Skeletal muscle satellite cell (primary cell): ENCODE results near the gene ATXN7L1.
A peak's percentile ranks its signal among the peaks of the same experiment; 100 is the strongest.
"Not testable (repeated sequence)": the region's sequence is repeated elsewhere in the genome, so short reads cannot be mapped to it uniquely, and the experiment has no call there.

Source experiments
- H3K27me3 ChIP-seq: 2 replicates; pipeline ENCODE4 v1.7.0; 2013; ENCODE audit warnings: low read length; ENCODE audit not compliant: control insufficient read depth, insufficient read depth
- H3K36me3 ChIP-seq: 2 replicates; pipeline ENCODE4 v1.7.0; 2013; ENCODE audit warnings: mild to moderate bottlenecking, control low read depth, low read length; ENCODE audit not compliant: insufficient read depth
- H3K4me1 ChIP-seq: 2 replicates; pipeline ENCODE4 v1.7.0; 2013; ENCODE audit warnings: low read length; ENCODE audit not compliant: control insufficient read depth, insufficient read depth
- H3K4me2 ChIP-seq: 2 replicates; pipeline ENCODE4 v1.7.0; 2013; ENCODE audit warnings: mild to moderate bottlenecking, low read length
- H3K4me3 ChIP-seq: 2 replicates; pipeline ENCODE4 v1.7.0; 2013; ENCODE audit warnings: low read length
- H3K9ac ChIP-seq: 2 replicates; pipeline ENCODE4 v1.7.0; 2013; ENCODE audit warnings: mild to moderate bottlenecking, low read depth, low read length, moderate library complexity
- H3K9me3 ChIP-seq: replicated peaks from 2 replicates; pipeline ENCODE4 v1.7.0; 2013; ENCODE audit warnings: mild to moderate bottlenecking, control low read depth, low read length

Gene ATXN7L1

GRCh38 chr7:105599080-105599479 is 277.3 kb downstream of the ATXN7L1 start:
- H3K36me3 ChIP-seq, H3K9me3 ChIP-seq, H3K4me2 ChIP-seq, H3K4me1 ChIP-seq, H3K9ac ChIP-seq, H3K4me3 ChIP-seq: not testable (repeated sequence)
- peaks cover 14% of the 10 kb centered on the region for H3K27me3 ChIP-seq

GRCh38 chr7:105596866-105597265 is 279.5 kb downstream of the ATXN7L1 start:
- Histone ChIP-seq H3K4me3 (no peak overlapping the region), H3K4me2 (no peak overlapping the region), H3K9ac (no peak overlapping the region), H3K36me3 (no peaks in the 10 kb centered on the region), H3K27me3 (peaks cover 14% of the 10 kb centered on the region), H3K4me1 (no peaks in the 10 kb centered on the region), H3K9me3 (no peaks in the 10 kb centered on the region)

DNA sequence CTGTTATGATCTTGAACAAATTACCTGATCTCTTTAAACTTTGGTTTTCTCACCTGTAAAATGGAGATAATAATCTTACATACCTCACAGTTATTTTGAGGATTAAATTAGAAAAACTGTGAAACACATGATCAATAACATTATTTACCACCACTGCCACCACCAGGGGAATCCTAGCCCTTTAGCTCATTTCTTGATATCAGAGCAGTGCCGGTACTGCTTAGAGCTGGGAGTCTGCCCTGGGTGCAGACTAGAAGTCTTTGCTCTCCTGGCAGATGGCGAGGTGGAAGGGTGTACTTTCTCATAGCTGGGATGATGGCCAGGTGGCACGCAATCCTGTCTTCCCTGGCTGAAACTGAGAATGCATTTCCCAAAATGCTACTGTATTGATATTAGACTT is 282.4 kb downstream of the ATXN7L1 start:
- Histone ChIP-seq H3K9me3 (no peaks in the 10 kb centered on the region), H3K27me3 (peaks cover 9% of the 10 kb centered on the region), H3K9ac (no peak overlapping the region)

DNA sequence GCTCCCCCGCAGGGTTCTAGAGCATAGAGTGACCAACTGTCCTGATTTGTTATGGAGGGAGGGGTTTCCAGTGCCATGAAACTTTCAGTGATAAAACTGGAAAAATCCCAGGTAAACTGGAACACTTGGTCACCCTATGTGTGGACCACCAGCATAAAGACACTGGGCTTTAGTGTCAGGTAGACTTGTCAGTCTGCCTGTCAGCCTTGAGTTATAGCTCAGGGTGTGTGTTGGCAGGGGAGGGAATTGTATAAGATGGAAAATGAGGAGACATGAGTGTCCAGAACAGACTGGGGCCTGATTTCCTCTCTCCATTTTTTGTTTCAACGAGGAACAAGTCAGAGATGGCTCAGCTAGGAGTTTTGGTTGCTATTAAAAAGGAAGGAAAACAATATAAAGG is 284.9 kb downstream of the ATXN7L1 start:
- no peak overlapping the region for H3K4me3 ChIP-seq
- H3K4me1 ChIP-seq, result no peaks in the 10 kb centered on the region
- H3K9ac ChIP-seq, result no peak overlapping the region
- H3K9me3 ChIP-seq, result no peaks in the 10 kb centered on the region
- no peak overlapping the region for H3K4me2 ChIP-seq
- no peaks in the 10 kb centered on the region for H3K36me3 ChIP-seq
- peaks cover 3% of the 10 kb centered on the region for H3K27me3 ChIP-seq

More for the DNA sequence above, 282.4 kb downstream of the ATXN7L1 start:
- H3K36me3 ChIP-seq, result no peaks in the 10 kb centered on the region
- H3K4me3 ChIP-seq, result no peak overlapping the region
- no peaks in the 10 kb centered on the region for H3K4me1 ChIP-seq
- no peak overlapping the region for H3K4me2 ChIP-seq

GRCh38 chr7:105590793-105591192 is 285.6 kb downstream of the ATXN7L1 start:
- Histone ChIP-seq H3K4me2 (no peak overlapping the region), H3K27me3 (no peaks in the 10 kb centered on the region), H3K36me3 (no peaks in the 10 kb centered on the region), H3K9ac (no peak overlapping the region), H3K4me1 (no peaks in the 10 kb centered on the region), H3K9me3 (no peaks in the 10 kb centered on the region), H3K4me3 (no peak overlapping the region)

GRCh38 chr7:105589356-105590077 is 286.9 kb downstream of the ATXN7L1 start:
- Histone ChIP-seq H3K27me3 (no peaks in the 10 kb centered on the region), H3K9me3 (no peaks in the 10 kb centered on the region), H3K36me3 (no peaks in the 10 kb centered on the region), H3K4me3 (no peak overlapping the region), H3K4me2 (no peak overlapping the region), H3K9ac (peak overlapping the region; percentile 25), H3K4me1 (no peaks in the 10 kb centered on the region)

DNA sequence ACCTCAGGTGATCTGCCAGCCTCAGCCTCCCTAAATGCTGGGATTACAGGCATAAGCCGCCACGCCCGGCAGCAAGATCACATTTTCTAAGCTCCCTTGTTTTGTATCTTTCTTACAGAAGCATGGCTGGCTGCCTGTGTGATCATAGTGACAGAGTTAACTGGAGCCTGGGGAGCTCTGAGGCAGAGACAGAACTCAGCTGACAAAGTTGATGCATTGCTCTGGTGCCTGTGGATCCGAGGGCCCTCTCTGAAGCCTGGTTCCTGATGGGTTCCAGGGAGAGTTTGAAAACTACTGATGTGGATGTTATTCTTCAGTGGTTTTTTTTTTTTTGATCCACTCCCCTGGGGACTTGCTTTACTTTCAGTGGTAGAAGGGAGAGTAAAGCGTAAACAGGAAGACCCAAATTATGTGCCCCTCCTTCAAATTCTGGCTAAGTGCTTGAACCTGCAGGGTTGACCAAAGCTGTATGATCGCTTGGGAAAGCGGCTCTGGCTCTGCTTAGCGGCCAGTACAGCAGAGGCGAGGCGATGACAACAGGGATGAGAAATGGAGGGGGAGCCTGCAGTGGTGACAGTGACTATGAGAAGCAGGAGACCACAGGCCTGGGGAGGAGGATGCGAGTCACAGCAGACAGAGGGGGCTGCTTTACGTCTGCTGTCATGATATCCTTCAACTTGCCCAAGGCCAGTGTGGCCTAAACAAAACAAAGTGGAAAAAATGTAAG is 288.3 kb downstream of the ATXN7L1 start:
- H3K4me2 ChIP-seq, result no peak overlapping the region
- H3K9ac ChIP-seq, result no peak overlapping the region
- no peaks in the 10 kb centered on the region for H3K9me3 ChIP-seq
- H3K36me3 ChIP-seq, result no peaks in the 10 kb centered on the region
- H3K27me3 ChIP-seq, result no peaks in the 10 kb centered on the region
- H3K4me1 ChIP-seq, result no peaks in the 10 kb centered on the region
- no peak overlapping the region for H3K4me3 ChIP-seq

- Histone ChIP-seq H3K9me3 (no peaks in the 10 kb centered on the region), H3K27me3 (no peaks in the 10 kb centered on the region), H3K36me3 (no peaks in the 10 kb centered on the region), H3K9ac (no peak overlapping the region), H3K4me2 (no peak overlapping the region), H3K4me1 (peaks cover 6% of the 10 kb centered on the region), H3K4me3 (no peak overlapping the region)
Observed at GRCh38 chr7:105585850-105586500, 290.4 kb downstream of the ATXN7L1 start.

- no peak overlapping the region for H3K4me2 ChIP-seq
- no peak overlapping the region for H3K4me3 ChIP-seq
- H3K4me1 ChIP-seq, result peaks cover 6% of the 10 kb centered on the region
- no peaks in the 10 kb centered on the region for H3K9me3 ChIP-seq
- no peaks in the 10 kb centered on the region for H3K36me3 ChIP-seq
- H3K9ac ChIP-seq, result no peak overlapping the region
- H3K27me3 ChIP-seq, result no peaks in the 10 kb centered on the region
Observed at GRCh38 chr7:105584165-105584564, 292.2 kb downstream of the ATXN7L1 start.

DNA sequence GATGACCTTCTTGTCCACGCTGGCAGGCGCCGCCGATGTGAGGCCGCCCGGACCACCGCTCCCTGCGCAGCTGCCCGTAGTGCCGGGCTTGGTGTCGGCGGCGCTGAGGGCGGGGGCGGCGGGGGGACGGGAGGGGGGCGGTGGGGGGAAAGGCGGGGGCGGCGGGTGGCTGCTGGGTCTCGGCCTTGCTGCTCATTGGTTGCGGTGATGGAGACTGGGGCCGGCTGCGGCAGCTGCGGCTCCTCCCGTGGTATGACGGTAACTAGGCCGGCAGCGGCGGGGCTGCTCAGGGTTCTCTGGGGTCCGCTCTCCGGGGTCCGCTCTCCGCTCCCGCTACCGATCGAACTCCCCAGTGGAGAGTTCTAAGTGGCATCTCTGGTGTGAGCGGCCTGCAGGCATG is 293.3 kb downstream of the ATXN7L1 start:
- Histone ChIP-seq H3K9me3 (no peaks in the 10 kb centered on the region), H3K27me3 (no peaks in the 10 kb centered on the region), H3K36me3 (no peaks in the 10 kb centered on the region), H3K4me2 (no peak overlapping the region), H3K4me1 (peaks cover 6% of the 10 kb centered on the region), H3K4me3 (no peak overlapping the region), H3K9ac (no peak overlapping the region)

DNA sequence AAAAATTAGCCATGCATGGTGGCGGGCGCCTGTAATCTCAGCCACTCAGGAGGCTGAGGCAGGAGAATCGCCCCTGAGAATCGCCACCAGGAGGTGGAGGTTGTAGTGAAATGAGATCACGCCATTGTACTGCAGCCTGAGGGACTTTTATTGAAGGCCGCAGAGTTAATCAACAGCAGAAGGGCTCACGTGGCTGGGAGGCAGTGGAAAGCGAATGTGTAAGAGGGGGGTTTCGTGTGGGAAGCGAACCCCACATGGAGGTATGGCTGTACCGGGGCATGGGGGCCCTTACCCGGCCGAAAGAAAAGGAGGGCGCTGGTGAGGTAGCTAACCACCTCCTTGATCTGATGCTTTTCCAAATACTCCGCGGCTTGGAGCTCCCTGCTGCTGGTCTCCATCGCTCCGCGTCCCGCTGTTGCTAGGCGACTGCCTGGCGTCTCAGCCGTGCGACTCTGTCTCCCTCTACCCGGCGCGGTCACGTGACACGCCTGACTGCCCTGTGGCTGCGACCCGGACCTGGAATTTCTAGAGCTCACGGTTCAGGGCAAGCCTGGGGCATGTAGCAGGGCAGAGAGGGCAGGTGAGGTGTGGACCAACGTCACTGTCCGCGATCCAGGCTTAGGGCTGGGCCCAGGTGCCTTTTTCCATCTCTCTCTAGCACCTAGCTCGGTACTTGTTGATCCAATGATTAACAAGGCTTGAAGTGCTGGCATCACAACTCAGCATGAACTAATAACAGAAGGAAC is 295.2 kb downstream of the ATXN7L1 start, which contains the start of gene EFCAB10:
TSS of gene EFCAB10 (minus strand) at position 428 of the 746 bp plus-strand sequence. CDS start at position 398, 30 bp downstream.
- Histone ChIP-seq H3K36me3 (no peaks in the 10 kb centered on the region), H3K9ac (no peak within 1 kb of the TSS), H3K4me1 (peaks cover 6% of the 10 kb centered on the region), H3K27me3 (no peaks in the 10 kb centered on the region), H3K4me3 (peak within 1 kb of the TSS; percentile 62), H3K4me2 (peak within 1 kb of the TSS; percentile 78), H3K9me3 (no peaks in the 10 kb centered on the region)
